Activated CD4-positive, alpha-beta T cell treated with anti-CD3 and anti-CD28 coated beads, Interleukin-2, amount 10 ng/mL, durations not matched to agents 7 days and 5 days (primary cell): Measurements from ENCODE around the gene SMIM38. TPM values are rescaled to one million over a fixed set of nuclear protein-coding genes. Genes with fewer than 3 reads are reported as not detected.

Experiments used
- CTCF ChIA-PET: fragments of 350-600 bp; sonication (Branson Sonifier 250); formaldehyde crosslinking; loops from one replicate; lab custom pipeline; 2021; ENCODE audit warnings: antibody characterized with exemption; lab: Charles Lee
- POLR2A ChIA-PET: fragments of 350-600 bp; sonication (Branson Sonifier 250); formaldehyde crosslinking; loops from one replicate; lab custom pipeline; 2021; ENCODE audit warnings: antibody characterized with exemption; lab: Charles Lee
- DNase-seq: peaks from one replicate; pipeline ENCODE4 v3.0.0-alpha.2; 2020
- H3K27ac Mint-ChIP-seq: one replicate; pipeline ENCODE4 v1.8.0; 2021; ENCODE audit warnings: mild to moderate bottlenecking, moderate library complexity, mixed read lengths
- H3K27me3 Mint-ChIP-seq: one replicate; pipeline ENCODE4 v1.8.0; 2021; ENCODE audit warnings: mixed read lengths
- H3K36me3 Mint-ChIP-seq: one replicate; pipeline ENCODE4 v1.8.0; 2021; ENCODE audit warnings: low read depth, mixed read lengths
- H3K4me1 Mint-ChIP-seq: one replicate; pipeline ENCODE4 v1.8.0; 2021; ENCODE audit warnings: mixed read lengths
- H3K4me3 Mint-ChIP-seq: one replicate; pipeline ENCODE4 v1.8.0; 2021; ENCODE audit warnings: mild to moderate bottlenecking, moderate library complexity, mixed read lengths
- H3K9me3 Mint-ChIP-seq: one replicate; pipeline ENCODE4 v1.8.0; 2021; ENCODE audit warnings: mixed read lengths
- total RNA-seq, 2 experiments: library from RNA; stranded (reverse); gene quantifications; one replicate each; pipeline ENCODE4 v1.2.3, GENCODE V29; 2021

Gene SMIM38
- total RNA-seq, 2 experiments from 2014 or later: 0.12 TPM; not detected in 1

DNA sequence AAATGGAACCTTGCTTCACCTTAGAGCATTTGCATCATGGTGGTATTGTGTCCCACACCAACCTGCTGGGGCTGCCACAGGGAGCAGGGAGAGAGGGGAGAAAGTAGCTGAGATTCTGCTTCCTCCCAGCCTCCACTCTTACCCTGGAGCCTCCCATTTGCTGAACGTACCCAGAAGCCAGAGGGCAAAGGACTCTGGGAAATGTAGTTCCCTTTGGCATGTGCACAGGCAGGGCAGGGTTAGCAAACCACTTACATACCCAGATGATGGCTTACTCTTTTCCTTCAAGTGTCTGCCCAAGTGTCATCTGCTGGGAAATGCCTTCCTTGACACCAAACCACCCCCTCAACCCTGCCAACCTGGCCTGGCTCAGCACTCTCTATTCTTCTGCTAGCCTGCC is 16.9 kb downstream of the SMIM38 start:
- Mint-ChIP-seq H3K36me3 (no peaks in the 10 kb centered on the region), H3K27ac (no peak overlapping the region), H3K9me3 (peaks cover 5% of the 10 kb centered on the region), H3K4me1 (no peaks in the 10 kb centered on the region), H3K27me3 (no peaks in the 10 kb centered on the region), H3K4me3 (no peak overlapping the region)
- DNase-seq: no peak
- CTCF ChIA-PET: no interaction called here
- POLR2A ChIA-PET: no interaction called here

DNA sequence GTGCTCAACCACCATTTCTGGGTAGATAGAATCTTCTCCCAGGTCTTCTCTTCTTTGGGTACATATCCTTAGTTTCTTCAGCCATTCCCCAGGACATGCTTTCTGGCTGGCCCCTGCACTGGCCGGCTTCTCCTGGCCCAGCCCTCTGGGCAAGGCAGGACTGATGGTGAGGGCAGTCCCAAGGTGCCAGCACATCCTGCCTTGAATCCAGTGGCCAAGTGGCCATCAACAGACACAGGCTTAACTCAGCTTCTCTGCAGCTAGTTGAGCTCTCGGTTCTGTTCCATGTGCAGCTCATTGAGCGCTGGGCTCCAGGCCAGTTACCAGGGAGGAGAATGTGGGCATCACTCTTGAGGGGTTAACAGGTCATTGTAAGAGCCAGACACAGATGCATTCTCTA is 17.6 kb downstream of the SMIM38 start:
- Mint-ChIP-seq H3K36me3 (no peaks in the 10 kb centered on the region), H3K4me1 (no peaks in the 10 kb centered on the region), H3K27ac (no peak overlapping the region), H3K9me3 (peaks cover 5% of the 10 kb centered on the region), H3K4me3 (no peak overlapping the region), H3K27me3 (no peaks in the 10 kb centered on the region)
- ChIA-PET POLR2A (no interaction called here), CTCF (no interaction called here)
- no peak for DNase-seq

- ChIA-PET POLR2A (no interaction called here), CTCF (no interaction called here)
- no peak overlapping the region for H3K4me3 Mint-ChIP-seq
- H3K27me3 Mint-ChIP-seq: no peaks in the 10 kb centered on the region
- peaks cover 5% of the 10 kb centered on the region for H3K9me3 Mint-ChIP-seq
- no peak overlapping the region for H3K27ac Mint-ChIP-seq
- no peaks in the 10 kb centered on the region for H3K4me1 Mint-ChIP-seq
- DNase-seq: no peak
- H3K36me3 Mint-ChIP-seq: no peaks in the 10 kb centered on the region
These were observed 18.3 kb downstream of the SMIM38 start for GRCh38 chr11:69173925-69174581.

GRCh38 chr11:69174841-69175240 is 19.1 kb downstream of the SMIM38 start:
- no peak overlapping the region for H3K27ac Mint-ChIP-seq
- no peaks in the 10 kb centered on the region for H3K4me1 Mint-ChIP-seq
- POLR2A ChIA-PET: no interaction called here
- no peaks in the 10 kb centered on the region for H3K36me3 Mint-ChIP-seq
- DNase-seq: no peak
- no peaks in the 10 kb centered on the region for H3K27me3 Mint-ChIP-seq
- CTCF ChIA-PET: interaction anchor here (0.7 kb wide), 1 partner anchor 43 kb away, joined by 3 read pairs; no protein-coding TSS in a partner anchor
- no peak overlapping the region for H3K4me3 Mint-ChIP-seq
- peaks cover 5% of the 10 kb centered on the region for H3K9me3 Mint-ChIP-seq

- no peak for DNase-seq
- Mint-ChIP-seq H3K4me3 (no peak overlapping the region), H3K27ac (no peak overlapping the region), H3K9me3 (peaks cover 5% of the 10 kb centered on the region), H3K4me1 (no peaks in the 10 kb centered on the region), H3K36me3 (no peaks in the 10 kb centered on the region), H3K27me3 (no peaks in the 10 kb centered on the region)
- ChIA-PET CTCF (no interaction called here), POLR2A (no interaction called here)
These were observed 23.2 kb downstream of the SMIM38 start for GRCh38 chr11:69178819-69179482.

- ChIA-PET CTCF (no interaction called here), POLR2A (no interaction called here)
- DNase-seq: no peak
- Mint-ChIP-seq H3K27me3 (peaks cover 2% of the 10 kb centered on the region), H3K4me1 (no peaks in the 10 kb centered on the region), H3K36me3 (no peaks in the 10 kb centered on the region), H3K27ac (no peak overlapping the region), H3K4me3 (no peak overlapping the region), H3K9me3 (no peaks in the 10 kb centered on the region)
These were observed 24.5 kb downstream of the SMIM38 start for GRCh38 chr11:69180226-69180625.

- no peak for DNase-seq
- ChIA-PET CTCF (no interaction called here), POLR2A (no interaction called here)
- Mint-ChIP-seq H3K27me3 (peaks cover 2% of the 10 kb centered on the region), H3K4me1 (no peaks in the 10 kb centered on the region), H3K4me3 (no peak overlapping the region), H3K36me3 (no peaks in the 10 kb centered on the region), H3K27ac (no peak overlapping the region), H3K9me3 (no peaks in the 10 kb centered on the region)
These were observed 25.0 kb downstream of the SMIM38 start for GRCh38 chr11:69180726-69181125.

- no peak overlapping the region for H3K4me3 Mint-ChIP-seq
- no peak overlapping the region for H3K27ac Mint-ChIP-seq
- no peak for DNase-seq
- POLR2A ChIA-PET: no interaction called here
- H3K9me3 Mint-ChIP-seq: peaks cover 3% of the 10 kb centered on the region
- CTCF ChIA-PET: interaction anchor here (1.1 kb wide), 1 partner anchor 13 kb away, joined by 3 read pairs; no protein-coding TSS in a partner anchor
- no peaks in the 10 kb centered on the region for H3K36me3 Mint-ChIP-seq
- no peaks in the 10 kb centered on the region for H3K4me1 Mint-ChIP-seq
- peaks cover 2% of the 10 kb centered on the region for H3K27me3 Mint-ChIP-seq
These were observed 27.9 kb downstream of the SMIM38 start for GRCh38 chr11:69183613-69184012.

- H3K36me3 Mint-ChIP-seq: no peaks in the 10 kb centered on the region
- H3K4me1 Mint-ChIP-seq: no peaks in the 10 kb centered on the region
- ChIA-PET POLR2A (no interaction called here), CTCF (no interaction called here)
- H3K27me3 Mint-ChIP-seq: peaks cover 2% of the 10 kb centered on the region
- no peak overlapping the region for H3K27ac Mint-ChIP-seq
- no peak for DNase-seq
- no peak overlapping the region for H3K4me3 Mint-ChIP-seq
- H3K9me3 Mint-ChIP-seq: peaks cover 7% of the 10 kb centered on the region
These were observed 30.9 kb downstream of the SMIM38 start for GRCh38 chr11:69186316-69187260.

DNA sequence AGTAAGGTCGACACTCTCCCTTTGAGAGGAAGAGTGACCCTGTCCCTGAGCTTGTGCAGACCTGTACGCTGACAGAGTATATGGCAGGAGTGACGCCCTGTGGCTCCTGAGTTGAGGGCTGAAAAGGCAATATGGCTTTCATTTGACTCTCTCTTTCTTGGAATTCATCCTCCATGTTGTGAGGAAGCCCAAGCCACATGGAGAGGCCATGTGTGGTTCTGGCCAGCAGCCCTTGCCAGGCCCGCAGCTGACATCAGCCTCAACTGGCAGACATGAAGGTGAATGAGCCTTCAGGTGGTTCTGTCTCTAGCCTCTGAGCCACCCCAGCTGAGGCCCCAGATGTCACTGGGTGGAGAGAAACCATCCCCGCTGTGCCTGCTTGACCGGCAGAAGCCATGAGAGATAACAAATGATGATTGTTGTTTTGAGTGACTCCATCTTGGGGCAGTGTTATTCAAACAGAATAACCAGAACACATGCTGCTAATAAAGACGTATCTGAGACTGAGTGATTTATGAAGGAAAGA is 31.9 kb downstream of the SMIM38 start:
- H3K27ac Mint-ChIP-seq: no peak overlapping the region
- peaks cover 2% of the 10 kb centered on the region for H3K27me3 Mint-ChIP-seq
- POLR2A ChIA-PET: no interaction called here
- peaks cover under 1% of the 10 kb centered on the region for H3K4me1 Mint-ChIP-seq
- CTCF ChIA-PET: no interaction called here
- peaks cover 7% of the 10 kb centered on the region for H3K9me3 Mint-ChIP-seq
- DNase-seq: no peak
- H3K36me3 Mint-ChIP-seq: no peaks in the 10 kb centered on the region
- H3K4me3 Mint-ChIP-seq: no peak overlapping the region

DNA sequence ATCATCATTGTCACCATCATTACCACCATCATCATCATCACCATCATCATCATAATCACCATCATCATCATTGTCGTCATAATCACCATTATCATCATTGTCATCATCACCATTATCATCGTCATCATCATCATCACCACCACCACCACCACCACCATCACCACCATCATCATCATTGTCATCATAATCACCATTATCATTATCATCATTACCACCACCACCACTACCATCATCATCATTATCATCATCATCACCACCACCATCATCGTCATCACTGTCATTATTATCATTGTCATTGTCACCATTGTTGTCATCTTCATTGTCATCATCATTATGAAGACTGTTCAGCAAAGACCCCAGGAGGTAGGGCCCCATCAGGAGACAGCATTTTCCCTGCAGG is 33.3 kb downstream of the SMIM38 start:
- DNase-seq: no peak
- H3K4me1 Mint-ChIP-seq: peaks cover 2% of the 10 kb centered on the region
- ChIA-PET POLR2A (no interaction called here), CTCF (no interaction called here)
- H3K27ac Mint-ChIP-seq: no peak overlapping the region
- H3K27me3 Mint-ChIP-seq: peaks cover 2% of the 10 kb centered on the region
- H3K9me3 Mint-ChIP-seq: peaks cover 7% of the 10 kb centered on the region
- no peaks in the 10 kb centered on the region for H3K36me3 Mint-ChIP-seq
- no peak overlapping the region for H3K4me3 Mint-ChIP-seq

DNA sequence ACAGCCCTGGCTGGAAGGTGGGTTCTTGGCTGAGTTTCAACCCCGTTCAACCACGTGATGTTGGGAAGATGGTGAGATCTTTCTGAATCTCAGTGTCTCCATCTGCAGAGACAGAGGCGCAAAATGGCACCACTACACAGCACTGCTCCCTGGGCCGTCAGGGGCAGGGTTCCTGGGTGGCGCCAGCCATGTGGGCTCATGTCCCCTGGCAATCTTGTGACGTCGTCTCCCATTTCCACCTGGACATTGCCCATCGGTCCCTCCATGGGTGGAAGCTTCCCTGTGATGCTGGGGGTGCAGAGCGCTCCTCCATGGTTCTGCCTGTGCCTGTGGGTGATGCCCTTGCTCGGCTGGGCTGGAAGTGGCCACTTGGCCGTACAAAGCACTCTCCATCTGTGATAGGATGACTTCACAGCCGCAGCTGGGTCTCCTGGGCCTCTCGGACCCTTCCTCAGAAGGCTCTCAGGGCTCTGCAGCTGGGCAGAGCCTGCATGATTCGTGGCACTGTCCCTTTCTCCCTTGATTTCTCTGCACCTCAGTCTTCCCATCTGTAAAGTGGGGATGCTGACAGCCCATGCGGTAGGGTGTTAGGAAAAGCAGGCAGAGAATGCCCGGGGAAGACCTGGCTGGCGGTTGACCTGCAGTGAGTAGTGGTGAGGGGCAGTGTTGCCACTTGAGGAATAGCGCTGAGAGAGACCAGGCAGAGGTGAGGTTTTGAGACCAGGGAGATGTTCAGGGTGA is 35.2 kb downstream of the SMIM38 start:
- ChIA-PET CTCF (no interaction called here), POLR2A (no interaction called here)
- H3K4me3 Mint-ChIP-seq: no peak overlapping the region
- DNase-seq: no peak
- no peaks in the 10 kb centered on the region for H3K27me3 Mint-ChIP-seq
- H3K36me3 Mint-ChIP-seq: no peaks in the 10 kb centered on the region
- peaks cover 2% of the 10 kb centered on the region for H3K4me1 Mint-ChIP-seq
- peaks cover 11% of the 10 kb centered on the region for H3K9me3 Mint-ChIP-seq
- H3K27ac Mint-ChIP-seq: no peak overlapping the region
